HG03565 (cell line): ENCODE data around the gene ZNF512.
"Not testable (repeated sequence)": the region's sequence is repeated elsewhere in the genome, so short reads cannot be mapped to it uniquely, and the experiment has no call there.

ENCODE experiments used
- ATAC-seq: cut with Tn5 transposase; IDR thresholded peaks from one replicate; pipeline ENCODE4 v1.9.1; 2021; ENCODE audit warnings: mild to moderate bottlenecking, moderate library complexity; ENCODE audit not compliant: unreplicated experiment

Gene ZNF512

GRCh38 chr2:27582695-27583389 lies at the start of gene ZNF512:
ZNF512 (plus strand) TSS chr2:27583042; CDS start chr2:27583113, 71 bp downstream.
- ATAC-seq = peak; percentile 82

- ATAC-seq = no peak
These were observed 45.6 kb upstream of the ZNF512 start for GRCh38 chr2:27537287-27537686.

- not testable (repeated sequence) for ATAC-seq
These were observed 43.9 kb upstream of the ZNF512 start for GRCh38 chr2:27538839-27539450.

- not testable (repeated sequence) for ATAC-seq
These were observed 43.2 kb upstream of the ZNF512 start for GRCh38 chr2:27539649-27540048.

GRCh38 chr2:27544143-27544821 lies 38.6 kb upstream of the ZNF512 start:
- ATAC-seq = no peak

GRCh38 chr2:27545348-27546141 lies 37.3 kb upstream of the ZNF512 start:
- no peak for ATAC-seq

GRCh38 chr2:27549303-27549702 lies 33.5 kb upstream of the ZNF512 start:
- no peak for ATAC-seq

GRCh38 chr2:27551514-27551913 lies 31.3 kb upstream of the ZNF512 start:
- ATAC-seq = no peak

- no peak for ATAC-seq
These were observed 29.9 kb upstream of the ZNF512 start for GRCh38 chr2:27552941-27553340.

- not testable (repeated sequence) for ATAC-seq
These were observed 28.4 kb upstream of the ZNF512 start for GRCh38 chr2:27554451-27554850.

- no peak for ATAC-seq
These were observed 23.6 kb upstream of the ZNF512 start for GRCh38 chr2:27559228-27559627.

GRCh38 chr2:27561060-27561459 lies 21.8 kb upstream of the ZNF512 start:
- no peak for ATAC-seq

- ATAC-seq = no peak
These were observed 16.2 kb upstream of the ZNF512 start for GRCh38 chr2:27566628-27567027.

- no peak for ATAC-seq
These were observed 13.4 kb upstream of the ZNF512 start for GRCh38 chr2:27569398-27569797.

GRCh38 chr2:27571197-27571596 lies 11.6 kb upstream of the ZNF512 start:
- no peak for ATAC-seq

GRCh38 chr2:27571681-27572080 lies 11.2 kb upstream of the ZNF512 start:
- no peak for ATAC-seq

GRCh38 chr2:27572439-27572838 lies 10.4 kb upstream of the ZNF512 start:
- no peak for ATAC-seq

- ATAC-seq = no peak
These were observed 9.8 kb upstream of the ZNF512 start for GRCh38 chr2:27572998-27573429.

GRCh38 chr2:27573452-27573851 lies 9.4 kb upstream of the ZNF512 start:
- no peak for ATAC-seq

GRCh38 chr2:27581417-27582128 lies 1.3 kb upstream of the ZNF512 start:
- no peak for ATAC-seq
